ENCODE results near the gene SAMD14. TPM values are rescaled to one million over a fixed set of nuclear protein-coding genes. Genes with fewer than 3 reads are reported as not detected.

Gene SAMD14
- total and polyA plus RNA-seq, 10 of the 15 experiments (the other 5 are each of a cell fraction or from before 2014, with no cell fraction given), result 0.06 to 1.7 (median 0.25) TPM; not detected in 3

GRCh38 chr17:50060951-50061712, 68.8 kb downstream of the SAMD14 start:
- Histone ChIP-seq H3K4me1 (ENCODE audit: control insufficient read depth, insufficient read depth, low read length) (peaks cover 5% of the 10 kb centered on the region; the same call in 1 of the 2 replicates), H3K36me3 (ENCODE audit: control insufficient read depth in 2 of 2, insufficient read depth in 2 of 2, low read length in 1 of 2) (no peaks in the 10 kb centered on the region), H3K79me2 (ENCODE audit: control insufficient read depth, insufficient read depth, low read length) (no peaks in the 10 kb centered on the region), H3K9me3 (replicated peaks; ENCODE audit: control insufficient read depth, insufficient read depth, low read length) (no peaks in the 10 kb centered on the region), H3K4me3 (no peak overlapping the region), H3K27me3 (replicated peaks in 1 of 2; ENCODE audit: control insufficient read depth in 2 of 2, insufficient read depth in 2 of 2, low read length in 1 of 2) (no peaks in the 10 kb centered on the region), H3K27ac (ENCODE audit: control insufficient read depth, insufficient read depth) (no peak overlapping the region), H2AFZ (ENCODE audit: control insufficient read depth, low read depth, low read length) (no peak overlapping the region), H3K9ac (ENCODE audit: control insufficient read depth, insufficient read depth, low read length) (no peak overlapping the region), H3K4me2 (ENCODE audit: control insufficient read depth, insufficient read depth) (no peak overlapping the region), H4K20me1 (ENCODE audit: control insufficient read depth, insufficient read depth) (no peaks in the 10 kb centered on the region; the same call in 1 of the 2 replicates)
- intact Hi-C loops (cut with micrococcal nuclease; ENCODE audit: unreplicated experiment), result no loop called here
- POLR2A ChIA-PET, result interaction anchor here (0.6 kb wide), 1 partner anchor 1686 kb away, joined by 9 read pairs; no protein-coding TSS in a partner anchor
- WGBS (ENCODE audit: insufficient coverage, insufficient replicate concordance, low lambda C conversion rate, missing lambda C conversion rate), result 97% methylated on average over 9 of the region's 9 CpGs
- SMC1A ChIA-PET (ENCODE audit: uncharacterized antibody, unreplicated experiment), result interaction anchor here (1.5 kb wide), 1 partner anchor 27 kb away, joined by 3 read pairs; no protein-coding TSS in a partner anchor
- FAIRE-seq (no peak), ATAC-seq (no peak), DNase-seq (ENCODE audit: low read depth, low spot score) (no peak)
- TF ChIP-seq SMAD1 (IDR thresholded peaks at IDR 0.05; ENCODE audit: low read depth, partially characterized antibody) (no peak), YBX1 (IDR thresholded peaks at IDR 0.05) (no peak), SUZ12 (IDR thresholded peaks at IDR 0.05; ENCODE audit: unreplicated experiment) (no peak), EED (IDR thresholded peaks at IDR 0.05; ENCODE audit: low read depth) (no peak), ZBTB33 (IDR thresholded peaks at IDR 0.05) (no peak), CREM (IDR thresholded peaks at IDR 0.05; ENCODE audit: low read depth) (no peak), POLR2AphosphoS5 (IDR thresholded peaks at IDR 0.05; ENCODE audit: low read length) (no peak), ATF3 (IDR thresholded peaks at IDR 0.05; ENCODE audit: borderline replicate concordance, extremely low read depth, low read depth, low read length) (no peak), BHLHE40 (IDR thresholded peaks at IDR 0.05; ENCODE audit: borderline replicate concordance in 1 of 2, low read depth in 2 of 2, low read length in 1 of 2) (no peak), TCF12 (IDR thresholded peaks at IDR 0.05; ENCODE audit: low read depth, low read length) (no peak), ELK1 (IDR thresholded peaks at IDR 0.05; ENCODE audit: low read depth, low read length) (no peak), RELB (IDR thresholded peaks at IDR 0.05; ENCODE audit: low read depth) (no peak), NR2C2 (IDR thresholded peaks at IDR 0.05; ENCODE audit: borderline replicate concordance, control insufficient read depth, insufficient read length, low read depth) (no peak)
- in situ Hi-C loops (cut with MboI), result no loop called here
- RAD21 ChIA-PET (ENCODE audit: unreplicated experiment), result interaction anchor here (0.7 to 1.2 kb wide), 2 partner anchors 27 to 33 kb away, joined by 5 read pairs; no protein-coding TSS in a partner anchor
- CTCF ChIA-PET, result interaction anchor here (0.8 to 1.9 kb wide), 4 partner anchors 12 to 33 kb away, joined by 3 to 12 read pairs (median 4); partner anchors contain the start of gene PDK2
- BruUV-seq (replicated peaks), result no TSS peak

Measured in GM12878 (cell line).